ENCODE measurements around the gene PDZK1IP1. TPM values are rescaled to one million over a fixed set of nuclear protein-coding genes. Genes with fewer than 3 reads are reported as not detected.
"Not testable (repeated sequence)": the region's sequence is repeated elsewhere in the genome, so short reads cannot be mapped to it uniquely, and the experiment has no call there.

Gene PDZK1IP1
- total and polyA plus RNA-seq, 5 donors from 2014 or later, result 0.94 TPM; not detected in 4

DNA sequence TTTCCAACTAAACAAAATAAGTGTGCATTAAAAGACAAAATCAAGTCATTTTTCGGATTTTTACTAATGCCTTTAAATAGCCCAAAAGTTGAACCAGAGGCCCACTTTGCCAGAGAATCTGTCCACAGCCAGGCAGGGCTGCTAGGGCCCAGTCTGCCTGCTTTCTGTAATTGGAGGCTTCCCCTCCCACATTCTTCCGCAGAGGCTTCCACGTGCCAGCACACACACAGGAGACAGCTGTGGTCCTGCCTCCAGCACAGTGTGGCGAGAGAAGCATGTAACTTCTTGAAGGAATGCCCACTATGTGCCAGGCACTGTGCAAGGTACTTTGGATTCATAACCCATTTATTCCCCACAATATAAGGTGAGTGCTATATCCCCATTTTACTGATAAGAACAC lies 11.3 kb upstream of the PDZK1IP1 start:
- Mint-ChIP-seq H3K27ac (no peak overlapping the region), H3K27me3 (peaks cover 42% of the 10 kb centered on the region), H3K36me3 (no peaks in the 10 kb centered on the region), H3K4me1 (peaks cover 0 to 8% (median 4%) of the 10 kb centered on the region in 4 donors), H3K9me3 (peaks cover 0 to 9% (median 0%) of the 10 kb centered on the region in 7 donors), H3K4me3 (no peak overlapping the region)
- Histone ChIP-seq H3K27me3 (ENCODE audit: control insufficient read depth, insufficient read depth, low read length) (peaks cover 15% of the 10 kb centered on the region), H3K4me1 (ENCODE audit: control insufficient read depth, insufficient read depth, low read length, poor library complexity, severe bottlenecking) (no peaks in the 10 kb centered on the region), H3K9me3 (ENCODE audit: control insufficient read depth in 2 of 2, low read length in 2 of 2) (no peaks in the 10 kb centered on the region), H3K27ac (ENCODE audit: insufficient read depth, low read length, poor library complexity, severe bottlenecking) (no peak overlapping the region), H3K4me3 (ENCODE audit: low read depth, low read length) (no peak overlapping the region), H3K36me3 (ENCODE audit: control insufficient read depth, insufficient read depth, low read length) (no peaks in the 10 kb centered on the region)
- no peak for DNase-seq
- ATAC-seq (ENCODE audit: low read depth in 2 of 2), result no peak

DNA sequence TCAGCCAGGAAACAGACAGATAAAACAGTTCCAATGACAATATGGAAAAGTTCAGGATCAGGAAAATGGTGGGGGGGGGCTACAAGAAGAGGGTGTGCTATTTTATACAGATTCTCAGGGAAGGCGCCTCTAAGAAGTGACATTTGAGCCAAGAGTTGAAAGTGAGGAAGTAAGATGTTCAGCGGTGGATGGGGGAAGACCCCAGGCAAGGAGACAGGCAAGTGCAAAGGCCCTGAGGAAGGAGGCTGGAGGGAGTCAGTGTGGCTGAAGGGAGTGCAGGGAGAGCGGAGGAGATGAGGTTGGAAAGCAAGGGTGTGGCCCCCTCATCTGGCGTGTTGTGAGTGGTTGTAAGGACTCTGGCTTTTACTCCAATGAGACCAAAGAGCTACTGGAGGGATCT lies 8.4 kb upstream of the PDZK1IP1 start:
- DNase-seq (no peak), ATAC-seq (ENCODE audit: low read depth in 2 of 2) (no peak)
- Mint-ChIP-seq H3K36me3 (no peaks in the 10 kb centered on the region), H3K4me1 (peaks cover 0 to 4% (median 2%) of the 10 kb centered on the region in 4 donors), H3K27me3 (peaks cover 29% of the 10 kb centered on the region), H3K4me3 (no peak overlapping the region), H3K27ac (peak overlapping the region in 2 of 3 donors; percentile 5 to 21), H3K9me3 (peaks cover 0 to 5% (median 0%) of the 10 kb centered on the region in 7 donors)
- peaks cover 13% of the 10 kb centered on the region for H3K27me3 ChIP-seq (ENCODE audit: control insufficient read depth, insufficient read depth, low read length)
- no peaks in the 10 kb centered on the region for H3K4me1 ChIP-seq (ENCODE audit: control insufficient read depth, insufficient read depth, low read length, poor library complexity, severe bottlenecking)
- no peak overlapping the region for H3K27ac ChIP-seq (ENCODE audit: insufficient read depth, low read length, poor library complexity, severe bottlenecking)
- no peaks in the 10 kb centered on the region for H3K36me3 ChIP-seq (ENCODE audit: control insufficient read depth, insufficient read depth, low read length)
- no peak overlapping the region for H3K4me3 ChIP-seq (ENCODE audit: low read depth, low read length)
- H3K9me3 ChIP-seq (ENCODE audit: control insufficient read depth in 2 of 2, low read length in 2 of 2), result no peaks in the 10 kb centered on the region

DNA sequence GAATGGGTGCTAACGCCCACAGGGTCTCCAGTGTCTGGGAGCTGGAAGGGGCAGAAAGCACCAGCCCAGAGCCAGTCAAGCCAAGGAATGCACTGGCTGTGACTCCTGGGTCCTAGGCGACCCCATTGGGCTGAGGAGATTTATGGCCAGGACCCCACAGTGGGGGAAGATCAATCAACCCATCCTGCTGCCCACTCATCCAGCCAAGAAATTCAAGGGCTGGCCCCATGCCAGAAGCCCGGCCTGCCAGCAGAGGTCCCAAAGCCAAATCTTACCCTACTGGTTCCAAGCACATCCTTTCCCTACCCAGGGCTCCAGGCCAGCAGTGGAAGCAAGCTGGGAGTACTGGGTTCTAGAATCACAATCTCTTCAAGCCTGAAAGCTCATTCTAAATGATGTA lies 6.8 kb upstream of the PDZK1IP1 start:
- Mint-ChIP-seq H3K4me3 (no peak overlapping the region), H3K4me1 (peaks cover 0 to 4% (median 2%) of the 10 kb centered on the region in 4 donors), H3K27me3 (peaks cover 34% of the 10 kb centered on the region), H3K36me3 (no peaks in the 10 kb centered on the region), H3K9me3 (peaks cover 0 to 5% (median 0%) of the 10 kb centered on the region in 7 donors), H3K27ac (no peak overlapping the region)
- Histone ChIP-seq H3K9me3 (ENCODE audit: control insufficient read depth in 2 of 2, low read length in 2 of 2) (no peaks in the 10 kb centered on the region), H3K4me1 (ENCODE audit: control insufficient read depth, insufficient read depth, low read length, poor library complexity, severe bottlenecking) (no peaks in the 10 kb centered on the region), H3K27ac (ENCODE audit: insufficient read depth, low read length, poor library complexity, severe bottlenecking) (no peak overlapping the region), H3K36me3 (ENCODE audit: control insufficient read depth, insufficient read depth, low read length) (no peaks in the 10 kb centered on the region), H3K27me3 (ENCODE audit: control insufficient read depth, insufficient read depth, low read length) (peaks cover 10% of the 10 kb centered on the region), H3K4me3 (ENCODE audit: low read depth, low read length) (no peak overlapping the region)
- DNase-seq (no peak), ATAC-seq (ENCODE audit: low read depth in 2 of 2) (no peak)

DNA sequence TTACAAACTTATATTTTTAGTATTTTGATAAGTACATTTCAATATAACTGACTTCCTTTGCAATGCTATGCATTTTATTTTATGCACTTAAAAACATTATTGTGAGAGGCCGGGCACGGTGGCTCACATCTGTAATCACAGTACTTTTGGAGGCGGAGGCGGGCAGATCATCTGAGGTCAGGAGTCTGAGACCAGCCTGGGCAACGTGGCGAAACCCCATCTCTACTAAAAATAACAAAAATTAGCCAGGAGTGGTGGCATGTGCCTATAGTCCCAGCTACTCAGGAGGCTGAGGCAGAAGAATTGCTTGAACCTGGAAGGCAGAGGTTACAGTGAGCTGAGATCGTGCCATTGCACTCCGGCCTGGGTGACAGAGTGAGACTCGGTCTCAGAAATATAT lies 6.1 kb upstream of the PDZK1IP1 start:
- H3K9me3 Mint-ChIP-seq; H3K4me1 ChIP-seq (ENCODE audit: control insufficient read depth, insufficient read depth, low read length, poor library complexity, severe bottlenecking); ATAC-seq (ENCODE audit: low read depth in 2 of 2); H3K27ac ChIP-seq (ENCODE audit: insufficient read depth, low read length, poor library complexity, severe bottlenecking); H3K9me3 ChIP-seq (ENCODE audit: control insufficient read depth in 2 of 2, low read length in 2 of 2); H3K27me3 ChIP-seq (ENCODE audit: control insufficient read depth, insufficient read depth, low read length); H3K27ac Mint-ChIP-seq; H3K36me3 ChIP-seq (ENCODE audit: control insufficient read depth, insufficient read depth, low read length); H3K4me1 Mint-ChIP-seq; H3K36me3 Mint-ChIP-seq; DNase-seq; H3K4me3 Mint-ChIP-seq; H3K4me3 ChIP-seq (ENCODE audit: low read depth, low read length): not testable (repeated sequence)
- peaks cover 34% of the 10 kb centered on the region for H3K27me3 Mint-ChIP-seq

DNA sequence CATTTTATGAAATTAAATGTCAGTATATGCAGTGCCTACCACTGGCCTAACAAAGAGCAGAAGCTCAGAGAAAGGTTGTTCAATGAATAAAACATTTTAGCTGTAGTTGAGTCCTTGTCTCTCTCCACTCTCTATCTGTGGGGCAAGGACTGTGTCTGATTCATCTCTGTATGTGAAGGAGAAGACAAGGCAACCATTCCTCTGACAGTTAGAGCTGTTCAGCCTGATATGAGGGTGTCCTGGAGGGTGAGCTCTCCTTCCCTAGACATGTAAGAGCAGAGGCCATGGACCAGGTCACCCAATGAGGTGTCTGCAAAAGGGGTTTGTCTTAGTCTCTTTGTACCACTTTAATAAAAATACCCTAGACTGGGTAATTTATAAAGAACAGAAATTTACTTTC lies 4.5 kb upstream of the PDZK1IP1 start:
- ATAC-seq (ENCODE audit: low read depth in 2 of 2) (no peak), DNase-seq (no peak)
- H3K36me3 Mint-ChIP-seq, result no peaks in the 10 kb centered on the region
- Histone ChIP-seq H3K9me3 (ENCODE audit: control insufficient read depth in 2 of 2, low read length in 2 of 2) (no peaks in the 10 kb centered on the region), H3K36me3 (ENCODE audit: control insufficient read depth, insufficient read depth, low read length) (no peaks in the 10 kb centered on the region), H3K27ac (ENCODE audit: insufficient read depth, low read length, poor library complexity, severe bottlenecking) (no peak overlapping the region), H3K4me1 (ENCODE audit: control insufficient read depth, insufficient read depth, low read length, poor library complexity, severe bottlenecking) (no peaks in the 10 kb centered on the region), H3K4me3 (ENCODE audit: low read depth, low read length) (no peak overlapping the region), H3K27me3 (ENCODE audit: control insufficient read depth, insufficient read depth, low read length) (peaks cover 2% of the 10 kb centered on the region)
- peaks cover 22% of the 10 kb centered on the region for H3K27me3 Mint-ChIP-seq
- peaks cover 0 to 4% (median 2%) of the 10 kb centered on the region in 4 donors for H3K4me1 Mint-ChIP-seq
- H3K9me3 Mint-ChIP-seq, result peaks cover 0 to 5% (median 0%) of the 10 kb centered on the region in 7 donors
- no peak overlapping the region for H3K4me3 Mint-ChIP-seq
- H3K27ac Mint-ChIP-seq, result no peak overlapping the region

DNA sequence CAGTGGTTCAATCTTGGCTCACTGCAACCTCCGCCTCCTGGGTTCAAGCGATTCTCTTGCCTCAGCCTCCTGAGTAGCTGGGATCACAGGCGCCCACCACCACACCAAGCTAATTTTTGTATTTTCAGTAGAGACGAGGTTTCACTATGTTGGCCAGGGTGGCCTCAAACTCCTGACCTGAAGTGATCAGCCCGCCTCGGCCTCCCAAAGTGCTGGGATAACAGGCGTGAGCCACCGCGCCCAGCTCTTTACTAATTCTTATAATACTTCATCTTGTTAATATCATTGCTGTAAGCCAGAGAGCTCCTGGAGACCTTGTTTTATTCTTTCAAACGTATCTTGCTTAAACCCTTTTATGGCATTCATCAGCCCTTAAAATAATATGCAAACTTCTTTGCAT lies 3.7 kb upstream of the PDZK1IP1 start:
- H3K27me3 ChIP-seq (ENCODE audit: control insufficient read depth, insufficient read depth, low read length); H3K9me3 ChIP-seq (ENCODE audit: control insufficient read depth in 2 of 2, low read length in 2 of 2); H3K4me1 Mint-ChIP-seq; DNase-seq; H3K27ac Mint-ChIP-seq; H3K36me3 Mint-ChIP-seq; H3K27ac ChIP-seq (ENCODE audit: insufficient read depth, low read length, poor library complexity, severe bottlenecking); H3K4me3 ChIP-seq (ENCODE audit: low read depth, low read length); ATAC-seq (ENCODE audit: low read depth in 2 of 2); H3K9me3 Mint-ChIP-seq; H3K36me3 ChIP-seq (ENCODE audit: control insufficient read depth, insufficient read depth, low read length); H3K4me1 ChIP-seq (ENCODE audit: control insufficient read depth, insufficient read depth, low read length, poor library complexity, severe bottlenecking); H3K4me3 Mint-ChIP-seq: not testable (repeated sequence)
- peaks cover 17% of the 10 kb centered on the region for H3K27me3 Mint-ChIP-seq

DNA sequence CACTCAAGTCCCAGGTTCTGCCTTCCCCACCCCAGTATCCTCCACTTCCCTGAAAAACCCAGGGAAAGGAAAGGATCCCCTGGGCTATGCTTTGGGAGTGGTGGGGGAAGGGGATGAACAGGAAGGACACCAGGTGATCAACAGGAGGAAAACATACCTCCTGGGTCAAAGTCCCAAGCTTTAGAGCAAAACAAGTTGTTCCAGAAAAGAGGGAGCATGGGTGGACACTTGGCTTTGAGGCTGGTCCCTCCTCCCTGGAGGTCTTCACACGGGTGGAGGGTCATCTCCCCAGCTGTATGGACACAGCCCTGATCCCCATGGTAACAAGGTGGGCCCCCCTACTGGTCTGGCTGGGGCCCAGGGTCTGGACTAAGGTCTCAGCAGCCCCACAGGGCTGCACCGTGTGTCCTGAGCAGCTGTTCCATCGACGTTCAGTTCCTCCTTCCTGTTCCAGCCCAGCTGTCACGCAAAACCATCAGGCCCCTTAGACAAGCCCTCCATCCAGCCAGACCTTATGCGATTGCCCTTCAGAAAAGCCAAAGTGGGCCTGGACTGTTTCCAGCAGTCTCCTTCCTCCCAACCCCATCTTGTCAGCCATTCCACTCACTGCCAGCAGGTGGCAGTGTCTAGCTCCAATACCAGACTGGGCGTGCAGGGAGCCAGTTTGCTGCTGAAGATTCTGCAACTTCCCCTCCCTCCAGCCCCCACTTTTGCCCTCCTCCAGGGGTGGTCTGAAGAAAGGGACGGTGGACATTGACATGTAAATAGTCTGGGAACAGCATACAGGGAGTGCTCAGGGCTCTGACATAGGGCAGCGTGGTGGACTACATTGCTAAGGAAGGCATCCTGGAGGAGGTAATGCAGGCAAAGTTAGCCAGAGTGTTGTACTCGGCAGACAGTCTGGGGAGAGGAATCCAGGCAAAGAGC lies 2.9 kb upstream of the PDZK1IP1 start:
- Histone ChIP-seq H3K27ac (ENCODE audit: insufficient read depth, low read length, poor library complexity, severe bottlenecking) (no peak overlapping the region), H3K4me3 (ENCODE audit: low read depth, low read length) (no peak overlapping the region), H3K36me3 (ENCODE audit: control insufficient read depth, insufficient read depth, low read length) (no peaks in the 10 kb centered on the region), H3K27me3 (ENCODE audit: control insufficient read depth, insufficient read depth, low read length) (peaks cover 2% of the 10 kb centered on the region), H3K4me1 (ENCODE audit: control insufficient read depth, insufficient read depth, low read length, poor library complexity, severe bottlenecking) (no peaks in the 10 kb centered on the region), H3K9me3 (ENCODE audit: control insufficient read depth in 2 of 2, low read length in 2 of 2) (no peaks in the 10 kb centered on the region)
- peak overlapping the region in 1 of 4 donors; percentile 84 for H3K4me3 Mint-ChIP-seq
- no peaks in the 10 kb centered on the region for H3K9me3 Mint-ChIP-seq
- DNase-seq, result peak; percentile 39 to 71 (median 58)
- peak; percentile 58 to 68 for ATAC-seq (ENCODE audit: low read depth in 2 of 2)
- no peaks in the 10 kb centered on the region for H3K36me3 Mint-ChIP-seq
- peaks cover 0 to 4% (median 2%) of the 10 kb centered on the region in 4 donors for H3K4me1 Mint-ChIP-seq
- peak overlapping the region in 2 of 3 donors; percentile 69 to 72 for H3K27ac Mint-ChIP-seq
- peaks cover 17% of the 10 kb centered on the region for H3K27me3 Mint-ChIP-seq

Measured in CD4-positive, CD25-positive, alpha-beta regulatory T cell (primary cell).